Panc1 (cell line): ENCODE data around the gene TES.
A peak's percentile ranks its signal among the peaks of the same experiment; 100 is the strongest.

Experiments used
- POLR2AphosphoS5 ChIP-seq: IDR thresholded peaks from 2 replicates; pipeline ENCODE4 v1.6.1; 2012; ENCODE audit warnings: mild to moderate bottlenecking, low read depth, low read length, moderate library complexity
- SIN3A ChIP-seq: IDR thresholded peaks from 2 replicates; pipeline ENCODE4 v1.6.1; 2012; ENCODE audit warnings: low read depth, mild to moderate bottlenecking, low read length, moderate library complexity, borderline replicate concordance; ENCODE audit not compliant: insufficient read depth
- TCF7L2 ChIP-seq: IDR thresholded peaks from 2 replicates; pipeline ENCODE4 v1.6.1; 2011; ENCODE audit warnings: mild to moderate bottlenecking, low read depth, low read length, inconsistent platforms
- TF ChIP-seq, protein P1 (sequence below): fragments of 450-650 bp; IDR thresholded peaks from 2 replicates; pipeline ENCODE4 v1.5.1; 2017; ENCODE audit warnings: mild to moderate bottlenecking
- TF ChIP-seq, protein P2 (sequence below), 2 experiments: IDR thresholded peaks; 2 replicates each; pipeline ENCODE4 v1.6.1; 2011 to 2012; ENCODE audit warnings: low read depth in 2 of 2, control low read depth in 1 of 2, low read length in 1 of 2, mild to moderate bottlenecking in 1 of 2, moderate library complexity in 1 of 2; ENCODE audit not compliant: insufficient read depth in 1 of 2

DNA sequence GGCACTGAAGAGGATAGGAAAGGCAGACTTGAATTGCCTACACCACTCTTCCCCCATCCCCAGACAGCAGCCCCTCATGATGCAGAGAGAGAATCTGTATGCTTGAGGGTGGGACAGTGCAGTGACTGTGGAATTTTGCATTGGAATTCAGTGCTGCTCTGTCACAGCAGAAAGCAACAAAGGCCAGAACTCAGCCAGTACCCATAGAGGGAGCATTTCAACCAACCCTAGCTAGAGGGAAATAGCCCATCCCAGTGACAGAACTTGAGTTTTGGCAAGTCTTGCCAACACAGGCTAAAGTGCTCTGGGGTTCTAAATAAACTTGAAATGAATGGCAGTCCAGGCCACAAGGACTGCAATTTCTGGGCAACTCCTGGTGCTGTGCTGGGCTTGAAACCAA, 80.4 kb downstream of the TES start:
- TF ChIP-seq POLR2AphosphoS5 (no peak), TCF7L2 (no peak), SIN3A (no peak)
- TF ChIP-seq, protein P1, sequence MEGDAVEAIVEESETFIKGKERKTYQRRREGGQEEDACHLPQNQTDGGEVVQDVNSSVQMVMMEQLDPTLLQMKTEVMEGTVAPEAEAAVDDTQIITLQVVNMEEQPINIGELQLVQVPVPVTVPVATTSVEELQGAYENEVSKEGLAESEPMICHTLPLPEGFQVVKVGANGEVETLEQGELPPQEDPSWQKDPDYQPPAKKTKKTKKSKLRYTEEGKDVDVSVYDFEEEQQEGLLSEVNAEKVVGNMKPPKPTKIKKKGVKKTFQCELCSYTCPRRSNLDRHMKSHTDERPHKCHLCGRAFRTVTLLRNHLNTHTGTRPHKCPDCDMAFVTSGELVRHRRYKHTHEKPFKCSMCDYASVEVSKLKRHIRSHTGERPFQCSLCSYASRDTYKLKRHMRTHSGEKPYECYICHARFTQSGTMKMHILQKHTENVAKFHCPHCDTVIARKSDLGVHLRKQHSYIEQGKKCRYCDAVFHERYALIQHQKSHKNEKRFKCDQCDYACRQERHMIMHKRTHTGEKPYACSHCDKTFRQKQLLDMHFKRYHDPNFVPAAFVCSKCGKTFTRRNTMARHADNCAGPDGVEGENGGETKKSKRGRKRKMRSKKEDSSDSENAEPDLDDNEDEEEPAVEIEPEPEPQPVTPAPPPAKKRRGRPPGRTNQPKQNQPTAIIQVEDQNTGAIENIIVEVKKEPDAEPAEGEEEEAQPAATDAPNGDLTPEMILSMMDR, result peak; percentile 30
- TF ChIP-seq, protein P2, sequence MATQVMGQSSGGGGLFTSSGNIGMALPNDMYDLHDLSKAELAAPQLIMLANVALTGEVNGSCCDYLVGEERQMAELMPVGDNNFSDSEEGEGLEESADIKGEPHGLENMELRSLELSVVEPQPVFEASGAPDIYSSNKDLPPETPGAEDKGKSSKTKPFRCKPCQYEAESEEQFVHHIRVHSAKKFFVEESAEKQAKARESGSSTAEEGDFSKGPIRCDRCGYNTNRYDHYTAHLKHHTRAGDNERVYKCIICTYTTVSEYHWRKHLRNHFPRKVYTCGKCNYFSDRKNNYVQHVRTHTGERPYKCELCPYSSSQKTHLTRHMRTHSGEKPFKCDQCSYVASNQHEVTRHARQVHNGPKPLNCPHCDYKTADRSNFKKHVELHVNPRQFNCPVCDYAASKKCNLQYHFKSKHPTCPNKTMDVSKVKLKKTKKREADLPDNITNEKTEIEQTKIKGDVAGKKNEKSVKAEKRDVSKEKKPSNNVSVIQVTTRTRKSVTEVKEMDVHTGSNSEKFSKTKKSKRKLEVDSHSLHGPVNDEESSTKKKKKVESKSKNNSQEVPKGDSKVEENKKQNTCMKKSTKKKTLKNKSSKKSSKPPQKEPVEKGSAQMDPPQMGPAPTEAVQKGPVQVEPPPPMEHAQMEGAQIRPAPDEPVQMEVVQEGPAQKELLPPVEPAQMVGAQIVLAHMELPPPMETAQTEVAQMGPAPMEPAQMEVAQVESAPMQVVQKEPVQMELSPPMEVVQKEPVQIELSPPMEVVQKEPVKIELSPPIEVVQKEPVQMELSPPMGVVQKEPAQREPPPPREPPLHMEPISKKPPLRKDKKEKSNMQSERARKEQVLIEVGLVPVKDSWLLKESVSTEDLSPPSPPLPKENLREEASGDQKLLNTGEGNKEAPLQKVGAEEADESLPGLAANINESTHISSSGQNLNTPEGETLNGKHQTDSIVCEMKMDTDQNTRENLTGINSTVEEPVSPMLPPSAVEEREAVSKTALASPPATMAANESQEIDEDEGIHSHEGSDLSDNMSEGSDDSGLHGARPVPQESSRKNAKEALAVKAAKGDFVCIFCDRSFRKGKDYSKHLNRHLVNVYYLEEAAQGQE (IDR thresholded peaks at IDR 0.05; ENCODE audit: insufficient read depth in 1 of 2, low read depth in 2 of 2, low read length in 1 of 2), result no peak
